Non-pigmented ciliary epithelial cell (primary cell): ENCODE data around the gene ADAM30.

Source experiments
- DNase-seq: peaks from one replicate; pipeline ENCODE4 v3.0.0-alpha.2; 2010; ENCODE audit warnings: low read depth

The ADAM30 gene

DNA sequence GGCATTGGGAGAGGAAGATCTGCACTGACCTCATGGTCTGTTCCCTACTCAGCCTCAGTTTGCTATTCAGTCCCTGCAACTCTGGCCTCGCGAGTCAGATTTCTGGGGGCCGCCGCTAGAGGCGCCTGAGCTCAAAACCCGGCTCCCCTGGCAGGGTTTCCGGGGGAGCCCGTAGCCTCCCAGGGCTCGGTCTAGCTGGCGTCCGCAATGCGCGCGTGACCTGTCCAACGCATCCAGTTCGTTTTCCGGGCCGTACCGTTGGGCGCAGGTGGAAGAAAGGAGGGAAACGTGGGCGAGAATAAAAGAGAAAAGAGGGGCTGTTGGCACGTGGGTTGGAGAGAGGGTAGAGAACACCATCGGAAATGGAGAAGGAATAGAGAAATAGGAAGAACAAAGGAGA is at the start of gene ADAM30:
ADAM30 (minus strand) TSS at position 213 of the 400 bp plus-strand sequence; CDS start at position 34, 179 bp downstream.
- DNase-seq = no peak

DNA sequence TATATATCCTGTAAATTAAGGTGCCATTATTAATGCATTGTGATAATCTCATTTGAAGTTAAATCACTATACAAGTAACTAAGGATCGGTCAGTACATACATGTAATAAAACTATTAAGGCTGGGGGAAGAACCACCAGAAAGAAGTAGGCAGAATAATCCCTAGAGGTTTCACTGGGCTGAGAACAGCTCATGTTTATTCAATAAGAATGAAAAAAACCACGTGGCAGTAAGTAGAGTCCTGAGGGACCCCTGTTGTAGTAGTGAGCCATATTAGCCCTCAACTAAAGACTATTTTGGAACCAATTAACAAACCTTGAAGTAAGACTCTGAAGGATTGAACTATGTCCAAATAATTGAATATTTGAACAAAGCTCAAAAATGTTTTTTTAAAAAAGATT is 46.9 kb upstream of the ADAM30 start:
- DNase-seq = no peak

DNA sequence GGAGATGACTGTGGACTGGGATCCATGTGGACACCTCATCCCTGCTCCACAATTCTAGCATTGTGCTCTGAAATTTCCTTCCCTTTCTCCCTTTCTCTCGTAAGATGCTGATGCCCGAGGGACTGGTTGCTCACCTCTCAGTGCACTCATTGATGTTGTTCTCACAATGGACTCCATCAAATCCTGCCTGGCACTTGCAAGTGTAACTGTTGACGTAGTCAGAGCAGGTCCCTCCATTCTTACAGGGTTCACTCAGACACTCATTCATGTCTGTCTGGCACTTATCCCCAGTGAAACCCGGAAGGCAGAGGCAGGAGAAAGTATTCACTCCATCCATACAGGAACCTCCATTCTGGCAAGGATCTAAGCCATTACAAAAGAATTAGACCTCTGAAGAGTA is 45.1 kb upstream of the ADAM30 start:
- no peak for DNase-seq

DNA sequence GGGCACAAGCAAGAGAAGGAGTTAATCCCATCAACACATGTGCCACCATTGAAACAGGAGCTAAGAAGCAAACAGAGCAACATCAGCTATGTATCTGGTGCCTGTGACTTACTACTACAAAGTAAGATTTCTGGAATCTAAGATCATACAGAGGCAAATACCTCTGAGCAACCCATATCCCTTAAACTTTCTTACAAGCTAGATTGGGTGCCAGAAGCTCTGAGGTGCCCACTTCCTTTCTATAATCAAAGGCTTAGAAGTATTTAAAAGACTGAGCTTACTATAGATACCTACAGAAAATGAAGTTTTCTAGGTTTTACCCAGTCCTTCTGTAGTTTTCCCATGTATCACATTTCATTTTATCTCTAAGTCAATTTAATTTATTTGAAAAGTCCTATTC is 44.4 kb upstream of the ADAM30 start:
- no peak for DNase-seq

DNA sequence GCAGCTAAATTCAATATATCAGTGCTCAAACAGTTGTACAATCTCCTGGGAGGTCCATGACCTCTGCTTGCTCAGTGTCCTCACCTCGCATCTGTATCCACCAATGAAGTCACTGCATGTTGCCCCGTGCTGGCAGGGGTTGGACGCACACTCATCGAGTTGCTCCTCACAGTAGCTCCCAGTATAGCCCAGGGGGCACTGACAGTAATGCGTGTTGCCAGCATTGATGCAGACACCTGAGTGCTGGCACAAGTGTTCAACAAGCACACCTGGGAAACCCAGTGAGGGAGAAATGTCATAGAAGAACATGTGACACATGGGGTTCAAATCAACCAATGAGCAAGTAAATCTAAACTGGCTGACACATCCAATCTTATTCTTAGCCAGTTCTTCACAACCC is 40.9 kb upstream of the ADAM30 start:
- no peak for DNase-seq

DNA sequence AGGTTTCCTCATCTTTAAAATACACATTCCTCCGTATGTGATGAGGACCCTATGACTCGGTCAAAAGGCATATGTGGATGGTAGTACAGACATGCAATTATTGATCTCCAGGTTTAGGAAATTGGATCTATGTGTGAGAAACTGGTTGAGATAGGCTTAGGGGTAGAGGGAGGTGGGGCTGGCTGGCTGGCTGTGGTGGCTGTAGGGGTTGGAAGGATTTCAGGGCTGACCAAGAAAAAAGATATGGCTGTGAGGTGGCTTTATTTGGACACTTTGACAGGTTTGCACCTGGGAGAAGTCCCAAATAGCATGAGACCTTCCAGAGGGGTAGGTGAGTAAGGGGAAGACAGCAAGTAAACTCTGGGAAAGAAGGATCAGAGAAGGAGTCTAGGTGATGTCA is 39.6 kb upstream of the ADAM30 start:
- no peak for DNase-seq

DNA sequence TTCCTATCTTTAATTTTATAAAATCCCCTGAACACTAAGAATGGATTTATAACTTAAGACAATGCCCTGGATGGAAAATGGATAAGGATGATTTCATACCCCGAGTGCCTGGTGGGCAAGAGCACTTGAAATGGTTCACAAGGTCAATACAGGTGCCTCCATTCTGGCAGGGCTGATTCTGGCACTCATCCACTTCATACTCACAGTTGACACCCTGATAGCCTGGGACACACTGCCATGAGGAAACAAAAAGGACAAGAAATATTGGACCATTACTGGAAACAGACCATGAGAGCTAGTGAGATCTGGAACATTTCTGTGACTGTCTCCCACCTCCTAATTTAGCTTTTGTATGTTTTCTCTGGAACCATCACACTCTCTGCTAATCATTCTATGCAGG is 39.1 kb upstream of the ADAM30 start:
- no peak for DNase-seq

DNA sequence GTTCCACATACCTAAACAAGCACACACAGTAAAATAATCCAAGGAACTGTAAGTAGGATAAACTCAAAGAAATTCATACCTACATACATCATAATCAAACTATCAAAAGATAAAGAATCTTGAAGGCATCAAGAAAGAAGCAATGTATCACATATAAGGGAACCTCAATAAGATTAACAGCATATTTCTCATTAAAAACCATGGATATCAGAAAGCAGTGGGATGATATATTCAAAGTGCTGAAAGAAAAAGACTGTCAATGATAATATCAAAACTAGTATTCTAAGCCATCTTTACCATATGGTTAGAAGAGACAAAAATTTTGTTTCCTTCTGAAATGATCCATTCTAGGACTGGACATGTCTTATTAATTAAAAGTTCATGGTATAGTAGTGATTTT is 37.1 kb upstream of the ADAM30 start:
- DNase-seq = no peak

DNA sequence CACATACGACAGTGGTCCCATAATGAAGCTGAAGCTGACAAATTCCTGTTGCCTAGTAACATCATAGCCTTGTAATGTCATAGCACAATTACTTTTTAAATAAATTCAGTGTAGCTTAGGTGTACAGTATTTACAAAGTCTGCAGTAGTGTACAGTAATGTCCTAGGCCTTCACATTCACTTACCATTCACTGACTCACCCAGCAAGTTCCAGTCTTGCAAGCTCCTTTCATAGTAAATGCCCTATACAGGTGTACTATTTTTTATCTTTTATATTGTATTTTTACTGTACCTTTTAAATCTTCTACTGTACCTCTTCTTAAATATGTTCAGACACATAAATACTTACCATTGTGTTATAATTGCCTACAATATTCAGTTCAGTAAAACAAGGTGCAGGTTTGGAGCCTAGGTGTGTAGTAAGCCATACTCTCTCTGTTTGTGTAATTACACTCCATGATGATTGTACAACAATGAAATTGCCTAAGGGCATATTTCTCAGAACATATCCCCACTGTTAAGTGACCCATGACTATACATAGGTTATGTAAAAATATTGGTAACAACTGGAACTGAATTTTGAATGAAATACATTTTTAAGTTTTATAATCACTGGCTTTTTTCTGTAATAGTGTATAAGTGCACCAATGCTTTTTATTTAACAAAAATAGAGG is 33.5 kb upstream of the ADAM30 start:
- no peak for DNase-seq

DNA sequence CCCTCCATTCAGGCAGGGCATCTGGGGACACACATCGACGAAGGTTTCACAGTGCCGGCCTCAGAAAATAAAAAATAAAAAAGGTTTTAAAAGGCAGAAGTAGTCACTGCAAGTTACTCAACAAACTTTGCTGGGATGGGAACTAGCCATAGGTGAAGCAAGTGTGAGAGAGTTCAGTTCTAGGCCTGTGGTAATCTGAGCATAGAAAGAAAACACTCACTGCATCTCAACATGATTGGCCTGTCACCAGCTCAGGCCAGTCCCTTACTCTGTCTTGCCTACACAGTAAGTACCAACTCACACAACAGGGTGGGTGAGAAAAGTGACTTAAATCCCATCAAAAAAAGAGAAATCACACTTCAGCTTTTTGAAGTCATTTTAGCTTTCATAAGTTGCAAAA is 30.2 kb upstream of the ADAM30 start:
- DNase-seq = no peak

DNA sequence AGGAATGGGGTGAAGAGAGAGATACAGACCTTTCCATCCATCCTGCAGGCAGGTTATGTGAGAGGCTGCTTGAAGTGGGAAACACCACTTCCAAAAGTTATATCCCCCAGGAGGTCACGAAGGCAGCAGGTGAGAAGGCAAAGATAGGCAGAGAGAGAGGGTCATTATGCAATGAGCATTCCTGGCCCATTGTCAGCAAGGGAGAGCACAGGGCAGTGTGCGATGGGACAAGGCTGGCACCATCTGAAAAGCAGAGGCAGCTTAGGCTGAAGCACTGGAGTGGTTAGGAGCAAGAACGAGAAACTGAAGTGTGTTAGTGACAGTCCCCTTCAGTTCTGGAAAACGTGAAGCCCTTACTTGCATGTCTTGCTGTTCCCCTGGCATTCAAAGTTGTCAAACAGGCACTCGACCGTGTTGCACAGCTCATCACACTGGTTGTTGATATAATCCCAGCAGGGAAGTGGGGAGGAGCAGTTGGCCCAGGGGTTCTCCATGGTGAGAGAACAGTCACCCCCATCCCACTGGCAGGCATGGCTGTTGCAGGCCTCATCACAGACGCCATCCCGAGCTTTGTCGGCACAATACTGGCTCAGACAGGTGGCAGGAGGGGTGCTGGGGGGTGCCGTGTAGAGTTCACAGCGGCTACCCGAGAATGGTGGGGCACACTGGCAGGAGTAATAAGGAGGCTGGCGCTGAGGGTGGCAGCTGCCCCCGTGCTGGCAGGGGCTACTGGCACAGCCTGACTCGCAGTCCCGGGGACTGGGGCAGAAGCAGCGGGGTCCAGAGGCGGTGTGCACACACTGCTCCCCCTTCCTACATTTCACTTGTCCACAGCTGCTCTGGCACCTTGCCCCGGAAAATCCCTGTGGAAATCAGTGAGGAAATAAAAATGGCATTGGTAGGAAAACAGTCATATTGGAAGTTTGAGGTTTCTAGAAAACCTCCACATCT is 28.9 kb upstream of the ADAM30 start:
- no peak for DNase-seq

DNA sequence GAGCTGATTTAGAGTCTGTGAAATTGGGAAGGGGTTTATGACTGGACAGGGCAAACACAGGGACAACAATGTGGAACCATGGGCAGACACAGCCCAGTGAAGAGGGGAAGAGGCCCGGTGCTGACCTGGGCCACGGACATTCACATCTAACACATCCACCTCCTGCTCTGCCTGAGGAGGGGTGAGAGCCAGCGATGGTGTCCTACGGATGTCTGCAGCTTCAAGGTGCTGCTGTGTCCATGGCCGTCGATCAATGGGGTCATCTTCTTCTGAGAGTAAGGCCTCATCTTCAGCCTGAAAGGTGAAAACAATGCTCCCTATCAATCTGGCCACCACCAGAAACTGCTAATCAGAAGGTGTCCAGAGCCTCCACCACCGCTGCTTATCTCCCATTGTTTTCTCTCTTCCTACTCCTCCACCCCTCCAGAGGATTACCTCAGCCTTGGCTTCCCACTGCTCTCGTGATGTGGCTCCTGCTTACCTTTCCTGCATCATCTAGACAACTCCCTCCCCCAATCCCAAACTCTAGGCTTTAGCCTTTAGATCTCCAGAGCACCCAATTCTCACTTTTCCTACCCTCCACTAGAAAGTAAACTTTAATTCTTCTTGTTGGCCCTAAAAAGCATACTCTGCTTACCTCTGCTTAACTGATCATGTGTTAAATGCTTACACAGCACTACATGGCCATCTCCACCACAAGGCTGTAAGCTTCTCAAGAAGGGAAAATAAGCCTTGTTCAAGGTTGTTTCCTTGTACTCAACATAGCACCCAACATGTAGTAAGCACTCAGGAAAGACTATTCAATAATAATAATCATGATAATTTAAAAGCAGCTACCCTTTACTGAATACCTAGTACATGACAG is 24.0 kb upstream of the ADAM30 start:
- no peak for DNase-seq

DNA sequence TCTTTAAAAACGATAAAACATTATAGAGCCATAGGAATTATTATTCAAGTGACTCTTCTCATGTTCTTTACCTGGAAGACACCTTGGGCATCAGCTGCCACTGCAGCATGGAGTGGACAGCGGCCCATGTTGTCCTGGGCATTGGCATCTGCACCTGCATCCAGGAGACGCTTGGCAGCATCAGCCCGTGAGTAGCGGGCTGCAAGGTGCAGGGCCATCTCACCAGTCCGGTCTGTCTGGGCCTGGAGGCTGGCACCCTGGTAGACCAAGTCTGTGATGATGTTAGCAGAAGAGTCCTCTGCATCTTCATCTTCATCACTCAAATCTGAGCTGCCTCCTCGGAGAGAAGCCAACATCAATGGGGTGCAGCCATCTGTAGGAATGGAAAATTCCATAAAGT is 22.9 kb upstream of the ADAM30 start:
- DNase-seq = no peak

DNA sequence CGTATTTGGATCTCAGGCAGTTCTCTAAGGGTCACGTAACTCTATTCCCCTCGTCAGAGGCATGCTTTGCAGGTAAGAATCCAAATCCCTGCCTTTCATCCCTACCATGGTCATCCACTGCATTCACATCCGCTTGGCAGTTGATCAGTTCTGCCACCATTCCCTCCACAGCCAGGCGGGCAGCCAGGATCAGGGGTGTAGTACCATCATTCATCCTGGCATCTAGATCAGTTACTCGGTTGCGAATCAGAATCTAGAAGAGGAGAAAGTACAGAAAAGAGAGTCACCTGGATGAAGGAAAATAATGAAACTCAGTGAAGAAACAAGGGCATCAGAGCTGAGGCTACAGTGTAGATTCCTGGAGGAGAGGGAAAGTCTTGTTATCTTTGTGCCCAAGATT is 22.0 kb upstream of the ADAM30 start:
- DNase-seq = no peak

DNA sequence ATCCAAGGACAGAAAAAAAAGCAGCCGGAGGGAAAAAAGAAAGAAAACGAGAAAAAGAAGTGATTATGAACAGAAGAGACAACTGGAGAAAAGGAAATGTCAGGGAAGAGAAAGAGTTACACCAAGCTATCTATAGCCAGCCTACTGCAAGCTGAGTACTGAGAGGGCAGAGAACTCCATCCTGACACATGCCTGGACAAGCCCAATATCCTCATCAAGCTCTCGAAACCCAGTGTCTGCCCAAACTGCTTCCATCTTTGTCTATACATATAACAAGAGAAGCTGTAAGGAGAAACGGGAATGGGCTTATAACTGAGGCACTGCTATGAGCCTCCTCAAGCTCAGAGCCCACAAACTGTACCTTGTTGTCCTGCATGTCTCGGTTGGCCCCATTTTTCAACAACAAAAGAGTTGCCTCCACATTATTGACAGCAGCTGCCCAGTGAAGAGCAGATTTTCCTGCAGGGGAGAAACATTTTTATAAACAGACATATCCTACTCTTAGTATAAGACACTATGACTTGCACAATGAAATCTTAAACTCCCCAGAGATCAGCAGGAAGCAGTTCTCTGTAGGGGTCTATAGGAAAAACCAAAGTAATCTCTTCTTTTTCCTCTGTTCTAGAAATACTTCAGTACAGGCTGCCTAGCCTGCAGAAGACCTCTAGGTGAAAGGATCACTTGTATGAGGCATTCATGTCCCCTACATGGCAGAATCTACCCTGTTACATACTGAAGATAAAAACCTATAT is 21.2 kb upstream of the ADAM30 start:
- DNase-seq = no peak

DNA sequence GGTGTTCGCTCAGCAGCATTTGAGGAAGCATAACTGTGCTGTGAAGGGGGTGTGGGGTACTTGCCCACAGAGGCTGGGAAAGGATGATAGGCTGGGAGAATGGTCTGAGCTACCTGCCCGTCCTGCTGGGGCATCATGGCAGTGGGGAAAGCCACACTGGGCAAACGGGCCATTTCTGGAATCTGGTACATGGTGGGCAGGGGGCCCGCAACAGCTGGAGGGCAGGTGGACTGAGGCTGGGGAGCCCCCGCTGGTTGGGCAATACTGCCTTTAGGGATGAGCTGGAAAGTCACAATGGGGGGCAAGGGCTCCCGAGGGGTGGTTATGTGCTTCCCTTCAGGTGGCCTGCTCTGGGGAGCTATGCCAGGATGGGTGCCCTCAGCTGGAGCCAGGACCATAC is 19.2 kb upstream of the ADAM30 start:
- no peak for DNase-seq

DNA sequence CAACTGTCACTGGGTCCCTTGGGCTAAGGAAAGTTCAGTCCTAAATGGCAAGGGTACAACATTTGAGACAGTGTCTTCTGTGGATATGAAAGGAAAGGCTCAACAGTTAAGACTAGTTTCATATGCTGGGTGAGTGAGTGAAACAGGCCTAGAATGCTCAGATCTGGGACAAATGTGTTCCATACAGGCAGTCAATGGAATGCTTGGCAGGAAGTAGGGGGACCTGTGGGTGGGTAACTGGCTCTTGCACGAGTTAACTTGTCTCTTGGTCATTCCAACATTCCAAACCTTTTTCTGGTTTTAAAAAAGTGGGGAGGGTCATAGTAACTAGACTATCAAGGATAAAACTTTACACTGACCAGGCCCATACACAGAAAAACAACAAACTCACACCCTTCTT is 17.8 kb upstream of the ADAM30 start:
- no peak for DNase-seq

DNA sequence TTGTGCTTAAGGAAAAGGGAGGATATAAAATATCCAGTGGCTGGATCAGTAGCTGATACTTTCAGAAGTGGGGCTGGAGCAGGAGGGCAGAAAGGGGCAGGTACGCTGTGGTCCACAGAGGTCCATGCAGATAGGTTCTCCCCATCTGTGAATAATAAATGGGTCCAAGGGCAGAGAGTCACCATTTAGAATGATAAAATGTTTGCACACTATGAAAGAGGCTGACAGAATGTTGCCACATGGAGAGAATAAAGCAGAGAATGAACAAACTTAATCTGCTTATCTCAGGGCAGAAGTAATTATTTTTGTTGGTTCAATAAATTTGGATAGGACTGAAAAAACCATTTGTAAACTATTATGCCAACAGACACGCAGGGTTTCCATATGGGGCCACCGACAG is 16.6 kb upstream of the ADAM30 start:
- no peak for DNase-seq

DNA sequence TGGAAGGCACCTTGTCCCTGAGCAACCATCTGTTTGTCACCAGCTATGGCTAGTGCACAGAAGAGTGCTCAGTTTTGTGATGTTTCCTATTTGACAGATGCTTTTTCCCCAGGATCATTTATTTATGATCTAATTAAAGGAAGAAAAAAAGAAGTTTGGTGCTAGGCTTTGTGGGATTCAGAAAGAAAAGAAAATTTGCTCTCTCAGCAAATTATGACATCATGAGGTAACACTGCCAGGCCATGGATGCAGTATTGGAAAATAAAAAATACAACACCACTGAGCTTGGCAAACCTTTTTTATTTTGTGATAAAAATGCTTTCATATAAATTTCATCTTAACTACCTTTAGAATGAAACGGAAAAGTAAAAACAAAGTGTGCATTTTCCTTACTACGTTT is 15.5 kb upstream of the ADAM30 start:
- DNase-seq = no peak

DNA sequence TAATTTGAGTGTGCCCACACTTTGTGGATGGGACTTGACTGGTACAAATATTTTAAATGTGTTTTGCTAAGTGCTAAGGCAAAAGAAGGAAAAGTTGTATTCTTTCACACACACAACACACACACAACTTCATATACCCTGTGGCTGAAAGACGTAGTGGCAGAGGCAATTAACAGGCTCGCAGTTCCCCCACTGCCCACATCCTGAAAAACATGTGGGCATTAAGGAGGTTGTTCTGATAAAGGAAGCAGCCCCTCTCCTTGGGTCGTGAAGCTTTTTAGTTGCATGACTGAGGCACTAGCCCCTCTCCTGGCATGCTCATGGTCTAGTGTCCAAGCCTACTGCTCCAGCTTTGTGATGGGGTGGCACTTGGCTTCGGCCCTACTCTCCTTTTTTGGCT is 14.3 kb upstream of the ADAM30 start:
- no peak for DNase-seq

DNA sequence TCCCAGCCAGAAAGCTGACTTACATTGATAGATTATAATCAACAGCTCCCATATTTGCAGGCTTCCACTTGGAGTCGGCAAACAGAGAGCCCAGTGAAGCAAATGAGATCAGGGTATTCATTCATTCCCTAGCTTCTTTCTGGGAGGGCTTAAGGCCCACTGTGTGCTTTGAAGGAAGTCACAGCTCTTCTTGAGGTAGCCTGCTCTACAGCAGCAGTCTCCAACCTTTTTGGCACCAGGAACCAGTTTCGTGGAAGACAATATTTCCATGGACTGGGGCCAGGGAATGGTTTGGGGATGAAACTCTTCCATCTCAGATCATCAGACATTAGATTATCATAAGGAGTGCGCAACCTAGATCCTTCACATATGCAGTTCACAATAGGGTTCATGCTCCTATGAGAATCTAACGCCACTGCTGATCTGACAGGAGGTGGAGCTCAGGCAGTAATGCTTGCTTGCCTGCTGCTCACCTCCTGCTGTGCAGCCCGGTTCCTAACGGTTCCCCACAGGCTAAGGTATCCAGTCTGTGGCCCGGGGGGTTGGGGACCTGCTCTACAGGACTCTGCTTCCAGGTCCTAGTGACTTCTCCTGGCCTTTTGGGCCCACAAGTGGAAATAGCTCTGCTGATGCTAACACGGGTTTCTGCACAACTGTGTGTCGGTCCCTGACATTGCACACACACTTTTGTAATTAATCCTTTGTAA is 13.7 kb upstream of the ADAM30 start:
- no peak for DNase-seq
